CD4-positive, alpha-beta T cell treated with Interferon gamma for 1 hour (primary cell): ENCODE results near the gene GDF7.

Source experiments
- DNase-seq: peaks from one replicate; pipeline ENCODE4 v3.0.0-alpha.2; 2020

GDF7 gene

GRCh38 chr2:20675701-20676352 is 8.9 kb downstream of the GDF7 start:
- peak; percentile 33 for DNase-seq

DNA sequence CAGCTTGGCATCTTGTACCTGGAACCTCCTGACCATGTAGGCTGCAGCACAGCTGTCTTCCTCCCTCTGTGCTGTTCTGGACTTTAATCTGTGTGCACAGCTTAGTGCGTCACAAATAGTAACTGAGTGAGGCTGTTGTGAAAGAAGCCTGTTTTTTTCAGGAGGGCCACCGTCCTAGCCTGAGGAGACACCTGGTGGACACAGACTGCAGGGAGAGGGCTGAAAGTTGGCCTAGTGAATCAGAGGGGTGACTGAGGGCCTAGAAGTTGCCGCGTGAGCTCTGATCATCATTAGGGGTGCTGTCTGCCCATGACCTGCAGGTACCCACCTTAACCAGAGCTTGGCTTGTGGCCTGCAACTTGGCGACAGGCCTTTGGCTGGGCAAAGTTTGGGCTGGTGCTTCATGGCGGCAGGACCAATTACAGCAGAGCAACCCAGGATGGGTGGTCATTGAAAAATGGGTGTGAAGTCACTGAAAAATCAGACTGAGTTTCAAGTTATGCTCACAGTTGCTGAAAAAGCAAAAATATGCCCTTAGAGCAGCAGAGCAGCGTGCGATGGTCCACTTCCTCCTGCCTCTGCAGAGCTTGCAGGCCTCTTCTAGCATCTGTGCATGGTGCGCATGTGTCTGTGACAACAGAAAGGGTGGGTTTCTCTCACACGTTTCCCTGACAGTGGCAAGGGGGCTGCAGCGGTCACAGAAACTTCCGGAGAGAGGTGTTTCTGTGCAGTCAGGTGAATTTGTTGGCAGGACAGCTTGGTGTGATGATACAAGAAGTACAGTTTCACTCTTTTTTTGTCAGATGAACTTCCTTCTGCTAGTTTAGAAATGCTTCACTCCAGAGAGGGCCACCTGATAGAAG is 9.6 kb downstream of the GDF7 start:
- peak; percentile 25 for DNase-seq

- DNase-seq = no peak
Observed at GRCh38 chr2:20677301-20678085, 10.5 kb downstream of the GDF7 start.

- no peak for DNase-seq
Observed at GRCh38 chr2:20678086-20678395, 11.1 kb downstream of the GDF7 start.

GRCh38 chr2:20678780-20679179 is 11.8 kb downstream of the GDF7 start:
- DNase-seq = no peak

GRCh38 chr2:20680744-20681375 is 13.9 kb downstream of the GDF7 start:
- no peak for DNase-seq

DNA sequence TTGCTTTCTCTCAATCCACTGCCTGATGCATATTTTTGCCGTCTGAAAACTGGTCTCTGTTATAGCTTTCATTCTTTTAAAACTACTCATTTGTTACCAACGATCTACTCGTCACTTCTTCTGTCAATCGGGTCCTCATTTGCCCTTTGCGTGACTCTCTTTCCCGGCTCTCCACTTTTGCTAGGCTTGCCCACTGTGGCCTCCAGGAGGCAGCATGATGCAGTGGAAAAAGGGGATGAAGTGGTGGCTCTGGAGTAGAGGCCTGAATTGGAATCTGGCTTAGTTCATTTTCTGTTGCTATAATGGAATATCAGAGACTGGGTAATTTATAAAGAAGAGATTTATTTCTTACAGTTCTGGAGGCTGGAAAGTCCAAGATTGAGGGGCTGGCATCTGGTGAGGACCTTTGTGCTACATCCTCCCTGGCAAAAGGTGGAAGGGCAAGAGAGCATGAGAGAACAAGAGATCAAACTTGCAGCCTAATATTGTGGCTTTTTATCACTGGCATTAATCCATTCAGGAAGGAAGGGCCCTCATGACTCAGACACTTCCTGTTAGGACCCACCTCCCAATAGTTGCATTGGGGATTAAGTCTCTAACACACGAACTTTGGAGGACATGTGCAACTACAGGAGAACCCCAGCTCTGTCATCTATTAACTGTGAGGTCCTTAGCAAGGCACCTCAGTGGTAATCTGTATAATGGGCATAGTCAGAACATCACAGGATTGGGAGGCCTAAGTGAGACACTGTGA is 15.4 kb downstream of the GDF7 start:
- DNase-seq = no peak

GRCh38 chr2:20684581-20685063 is 17.7 kb downstream of the GDF7 start:
- DNase-seq = no peak

- no peak for DNase-seq
Observed at GRCh38 chr2:20687260-20687832, 20.4 kb downstream of the GDF7 start.

DNA sequence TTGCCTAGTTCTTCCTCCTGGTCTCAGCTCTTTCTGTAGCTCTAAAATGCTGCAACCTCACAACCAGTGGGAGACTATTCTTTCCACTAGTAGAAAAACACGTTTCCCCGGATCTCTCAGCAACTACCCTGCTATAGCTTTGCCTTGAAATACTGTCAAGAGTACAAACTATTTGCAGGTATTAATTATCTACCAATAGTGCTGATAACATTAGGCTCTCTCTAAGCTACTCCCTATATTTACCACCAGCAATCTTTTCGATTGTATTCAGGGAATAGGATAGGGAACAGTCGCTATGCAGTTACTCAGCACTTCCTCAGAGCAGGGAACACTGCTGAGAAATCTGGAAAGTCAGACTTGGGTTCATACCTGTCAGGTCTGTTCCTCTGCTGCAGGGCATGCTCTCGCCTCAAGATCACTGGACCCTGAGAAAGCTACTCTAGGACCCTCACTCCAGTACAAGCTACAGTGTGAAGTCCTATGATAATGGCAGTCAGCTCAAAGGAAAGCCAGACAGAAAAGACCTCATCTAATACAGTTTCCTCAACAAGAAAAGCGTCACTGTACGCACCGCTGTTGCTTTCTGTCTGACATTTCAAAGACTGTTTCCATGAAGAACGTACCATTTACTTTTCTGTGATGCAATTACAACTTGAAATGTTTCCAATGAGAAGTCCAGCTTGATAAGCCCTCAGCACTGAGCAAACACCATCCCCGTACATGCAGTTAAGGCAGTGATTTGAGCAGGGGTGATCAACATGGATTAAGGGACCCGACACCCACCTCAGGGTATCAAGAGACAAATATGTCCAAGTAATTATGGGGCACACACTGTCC is 22.7 kb downstream of the GDF7 start:
- DNase-seq = no peak

- DNase-seq = no peak
Observed at GRCh38 chr2:20691076-20691734, 24.3 kb downstream of the GDF7 start.

GRCh38 chr2:20692081-20692480 is 25.1 kb downstream of the GDF7 start:
- no peak for DNase-seq

DNA sequence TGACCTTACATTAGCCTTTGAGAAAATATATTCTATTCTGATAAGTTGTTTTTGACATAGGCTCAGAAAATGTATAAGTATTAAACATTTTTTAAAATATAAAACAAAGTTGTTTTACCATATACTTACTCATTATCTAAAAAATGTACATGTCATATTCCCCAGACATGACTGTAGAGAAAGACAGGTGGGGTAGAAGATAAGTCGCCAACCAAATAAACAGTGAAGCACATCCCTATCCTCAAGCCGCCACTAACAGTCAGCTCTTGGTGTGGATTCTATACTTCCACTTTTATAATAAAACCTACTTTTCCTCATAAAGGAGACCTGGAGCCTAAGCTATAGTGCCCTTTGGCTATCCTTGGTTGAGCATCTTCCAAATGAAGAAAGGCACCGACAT is 26.4 kb downstream of the GDF7 start:
- no peak for DNase-seq

- no peak for DNase-seq
Observed at GRCh38 chr2:20696366-20696765, 29.4 kb downstream of the GDF7 start.

- no peak for DNase-seq
Observed at GRCh38 chr2:20697322-20697934, 30.5 kb downstream of the GDF7 start.

GRCh38 chr2:20698916-20699613 is 32.1 kb downstream of the GDF7 start:
- no peak for DNase-seq

GRCh38 chr2:20702563-20702962 is 35.6 kb downstream of the GDF7 start:
- DNase-seq = no peak

DNA sequence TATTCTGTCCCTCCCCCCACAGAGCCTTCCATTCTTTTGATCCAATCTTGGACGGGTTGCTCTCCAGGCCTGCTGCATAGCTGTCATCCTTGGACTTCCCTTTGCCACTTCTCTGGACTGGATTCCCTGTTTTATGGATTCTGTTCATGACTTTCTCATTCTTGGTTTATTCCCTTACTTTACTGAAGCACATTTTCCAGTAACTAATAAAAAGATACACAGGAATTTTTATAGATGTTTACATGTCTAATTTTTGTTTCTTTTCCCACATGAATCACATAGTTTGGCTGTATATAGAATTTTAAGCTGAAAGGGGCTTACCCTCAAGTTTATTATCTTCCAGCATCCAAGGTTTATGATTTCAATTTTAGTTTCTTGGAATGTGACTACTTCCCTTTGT is 37.9 kb downstream of the GDF7 start:
- no peak for DNase-seq

- DNase-seq = no peak
Observed at GRCh38 chr2:20706217-20706616, 39.3 kb downstream of the GDF7 start.
